ENCODE measurements around the gene XYLB. TPM values are rescaled to one million over a fixed set of nuclear protein-coding genes. Genes with fewer than 3 reads are reported as not detected.

Gene XYLB
- total RNA-seq, 1 experiment from 2014 or later = 11.2 TPM

DNA sequence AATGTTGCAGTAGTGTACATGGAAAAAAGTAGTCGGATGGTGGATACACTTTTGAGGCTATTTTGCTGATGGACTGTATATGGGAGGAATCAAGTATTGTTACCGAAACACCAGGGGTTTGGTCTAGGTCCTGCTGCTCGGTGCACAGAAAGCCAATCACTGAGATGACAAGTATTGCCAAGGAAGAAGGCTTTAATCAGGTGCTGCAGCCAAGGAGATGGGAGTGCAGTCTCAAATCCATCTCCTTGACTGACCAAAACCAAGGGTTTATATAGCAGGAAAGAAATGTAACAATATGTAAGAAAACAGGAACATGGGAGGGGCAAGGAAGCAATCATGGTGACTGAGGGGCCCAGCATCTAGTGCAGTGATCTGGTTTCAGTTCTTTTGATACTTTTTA, 104.3 kb downstream of the XYLB start:
- no peaks in the 10 kb centered on the region for H3F3A ChIP-seq (ENCODE audit: low read length, unreplicated experiment)
- no peak overlapping the region for H3K27ac ChIP-seq (ENCODE audit: low read length)
- peaks cover 2% of the 10 kb centered on the region; the same call in 1 of the 2 replicates for H3K79me2 ChIP-seq (ENCODE audit: low read length)
- intact Hi-C loops (cut with micrococcal nuclease) = loop anchor here (10.0 kb wide), 2 partner anchors 316 to 446 kb away; partner anchors contain the start of genes ACAA1 and MYD88
- DNase-seq = no peak
- H2AFZ ChIP-seq (ENCODE audit: low read length) = no peak overlapping the region
- TF ChIP-seq EZH2phosphoT487 (IDR thresholded peaks at IDR 0.05; ENCODE audit: borderline replicate concordance, low read length) = no peak
- H3K9ac ChIP-seq (ENCODE audit: low read length) = no peak overlapping the region
- H3K9me3 ChIP-seq (ENCODE audit: low read length) = no peaks in the 10 kb centered on the region; the same call in 1 of the 2 replicates
- H3K4me2 ChIP-seq (ENCODE audit: low read length) = no peak overlapping the region
- H3K4me3 ChIP-seq (ENCODE audit: low read length) = no peak overlapping the region
- H3K4me1 ChIP-seq (ENCODE audit: insufficient read depth, low read length) = peaks cover 14% of the 10 kb centered on the region; the same call in 1 of the 2 replicates
- CTCF ChIA-PET = no interaction called here
- H3K36me3 ChIP-seq (ENCODE audit: low read depth, low read length) = no peaks in the 10 kb centered on the region
- H3K9me2 ChIP-seq (replicated peaks; ENCODE audit: low read length) = no peaks in the 10 kb centered on the region
- POLR2A ChIA-PET (ENCODE audit: unreplicated experiment) = interaction anchor here (0.5 to 0.6 kb wide), 2 partner anchors 808 to 1458 kb away, joined by 3 to 5 read pairs; partner anchors contain the start of gene EPM2AIP1
- no peaks in the 10 kb centered on the region for H4K20me1 ChIP-seq (ENCODE audit: low read length)
- BruUV-seq (replicated peaks) = no TSS peak
- H3K27me3 ChIP-seq (ENCODE audit: low read length) = no peaks in the 10 kb centered on the region
- no peak for ATAC-seq

DNA sequence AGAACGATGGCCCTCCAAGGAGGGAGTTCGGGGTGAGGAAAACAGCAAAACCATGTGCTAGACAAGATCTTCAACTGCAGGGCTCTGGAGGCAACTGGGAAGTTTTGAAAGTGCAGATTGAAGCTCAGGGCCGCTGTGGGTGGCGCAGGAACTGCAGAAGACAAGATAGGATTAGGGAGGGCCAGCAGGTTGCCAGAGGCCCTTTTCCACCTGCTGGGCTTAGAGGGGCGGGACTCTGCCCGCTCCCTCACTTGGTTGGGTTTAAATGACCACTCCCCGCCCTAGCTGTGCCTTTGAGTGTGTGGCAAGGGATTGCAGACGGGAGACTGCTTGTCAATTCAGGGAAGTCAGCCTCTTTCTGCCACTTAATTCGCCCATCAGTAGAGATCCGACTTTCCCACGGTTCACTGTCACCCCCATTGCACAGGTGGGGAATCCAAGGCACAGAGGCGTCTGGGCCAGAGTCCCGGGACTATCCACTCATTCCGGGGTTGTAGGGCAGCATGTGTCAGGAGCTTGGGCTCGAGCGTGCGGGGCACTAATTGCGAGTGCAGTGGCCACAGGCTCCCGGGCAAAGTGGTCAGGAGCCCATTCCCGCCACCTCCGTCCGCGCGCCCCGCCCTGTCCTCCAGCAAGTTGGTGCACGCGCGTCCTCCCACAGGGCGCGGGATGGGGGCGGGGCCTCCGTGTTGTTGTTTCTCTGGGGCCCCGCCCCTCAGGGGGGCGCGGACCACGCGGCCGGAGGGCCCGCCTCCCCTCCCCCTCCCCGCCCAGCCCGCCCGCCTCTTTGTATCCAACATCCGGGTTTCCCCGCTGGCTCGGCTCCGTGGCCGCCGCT, 106.7 kb downstream of the XYLB start, which contains the start of gene ACVR2B:
ACVR2B (plus strand) TSS at position 816 of the 838 bp plus-strand sequence. CDS start 433 bp downstream, outside the sequence.
- intact Hi-C loops (cut with micrococcal nuclease) = loop anchor here (10.0 kb wide), 2 partner anchors 318 to 448 kb away; partner anchors contain the start of genes ACAA1 and MYD88
- Histone ChIP-seq H3K79me2 (ENCODE audit: low read length) (peaks cover 22% of the 10 kb centered on the region), H3K4me1 (ENCODE audit: insufficient read depth, low read length) (peaks cover 18% of the 10 kb centered on the region; the same call in 1 of the 2 replicates), H3K27me3 (ENCODE audit: low read length) (no peaks in the 10 kb centered on the region), H3K4me2 (ENCODE audit: low read length) (peak within 1 kb of the TSS; percentile 100), H3F3A (ENCODE audit: low read length, unreplicated experiment) (no peaks in the 10 kb centered on the region), H3K36me3 (ENCODE audit: low read depth, low read length) (no peaks in the 10 kb centered on the region), H3K4me3 (ENCODE audit: low read length) (peak within 1 kb of the TSS; percentile 82), H3K27ac (ENCODE audit: low read length) (no peak within 1 kb of the TSS), H4K20me1 (ENCODE audit: low read length) (no peaks in the 10 kb centered on the region), H3K9me2 (replicated peaks; ENCODE audit: low read length) (no peaks in the 10 kb centered on the region), H3K9me3 (ENCODE audit: low read length) (no peaks in the 10 kb centered on the region; the same call in 1 of the 2 replicates), H2AFZ (ENCODE audit: low read length) (peak within 1 kb of the TSS; percentile 92), H3K9ac (ENCODE audit: low read length) (peak within 1 kb of the TSS; percentile 81)
- peak; percentile 42 for ATAC-seq
- TF ChIP-seq, protein P1, sequence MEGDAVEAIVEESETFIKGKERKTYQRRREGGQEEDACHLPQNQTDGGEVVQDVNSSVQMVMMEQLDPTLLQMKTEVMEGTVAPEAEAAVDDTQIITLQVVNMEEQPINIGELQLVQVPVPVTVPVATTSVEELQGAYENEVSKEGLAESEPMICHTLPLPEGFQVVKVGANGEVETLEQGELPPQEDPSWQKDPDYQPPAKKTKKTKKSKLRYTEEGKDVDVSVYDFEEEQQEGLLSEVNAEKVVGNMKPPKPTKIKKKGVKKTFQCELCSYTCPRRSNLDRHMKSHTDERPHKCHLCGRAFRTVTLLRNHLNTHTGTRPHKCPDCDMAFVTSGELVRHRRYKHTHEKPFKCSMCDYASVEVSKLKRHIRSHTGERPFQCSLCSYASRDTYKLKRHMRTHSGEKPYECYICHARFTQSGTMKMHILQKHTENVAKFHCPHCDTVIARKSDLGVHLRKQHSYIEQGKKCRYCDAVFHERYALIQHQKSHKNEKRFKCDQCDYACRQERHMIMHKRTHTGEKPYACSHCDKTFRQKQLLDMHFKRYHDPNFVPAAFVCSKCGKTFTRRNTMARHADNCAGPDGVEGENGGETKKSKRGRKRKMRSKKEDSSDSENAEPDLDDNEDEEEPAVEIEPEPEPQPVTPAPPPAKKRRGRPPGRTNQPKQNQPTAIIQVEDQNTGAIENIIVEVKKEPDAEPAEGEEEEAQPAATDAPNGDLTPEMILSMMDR (conservative IDR thresholded peaks at IDR 0.05; ENCODE audit: low read depth, low read length) = no peak
- TF ChIP-seq EZH2 (IDR thresholded peaks at IDR 0.05; ENCODE audit: low read length, unreplicated experiment) (no peak), EZH2phosphoT487 (IDR thresholded peaks at IDR 0.05; ENCODE audit: borderline replicate concordance, low read length) (no peak)
- ChIA-PET CTCF (interaction anchor here (0.6 to 1.0 kb wide), 2 partner anchors 107 to 119 kb away, joined by 3 read pairs; partner anchors contain the start of gene XYLB), POLR2A (ENCODE audit: unreplicated experiment) (no interaction called here)
- TSS peak; percentile 20 for BruUV-seq (replicated peaks)
- DNase-seq = peak; percentile 82

DNA sequence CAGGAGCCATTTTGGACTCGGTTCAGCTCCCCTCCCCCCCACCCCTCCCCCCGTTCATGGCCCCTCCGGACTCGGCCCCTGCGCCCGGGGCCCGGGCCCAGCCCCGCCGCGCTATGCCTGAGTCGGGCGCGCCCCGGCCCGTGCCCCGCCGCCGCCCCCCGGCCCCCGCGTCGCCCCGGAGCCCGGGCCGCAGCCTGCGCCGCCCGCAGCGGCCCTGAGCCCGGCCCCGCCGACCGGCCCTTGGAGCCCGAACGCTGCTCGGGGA, 107.3 kb downstream of the XYLB start:
- Histone ChIP-seq H3K36me3 (ENCODE audit: low read depth, low read length) (no peaks in the 10 kb centered on the region), H3F3A (ENCODE audit: low read length, unreplicated experiment) (no peaks in the 10 kb centered on the region), H3K9me2 (replicated peaks; ENCODE audit: low read length) (no peaks in the 10 kb centered on the region), H3K9ac (ENCODE audit: low read length) (peak overlapping the region; percentile 81; the same call in 1 of the 2 replicates), H3K4me1 (ENCODE audit: insufficient read depth, low read length) (peaks cover 21% of the 10 kb centered on the region; the same call in 1 of the 2 replicates), H3K4me2 (ENCODE audit: low read length) (peak overlapping the region; percentile 100), H3K4me3 (ENCODE audit: low read length) (peak overlapping the region; percentile 82; the same call in 1 of the 2 replicates), H3K9me3 (ENCODE audit: low read length) (no peaks in the 10 kb centered on the region; the same call in 1 of the 2 replicates), H3K79me2 (ENCODE audit: low read length) (peaks cover 25% of the 10 kb centered on the region), H3K27me3 (ENCODE audit: low read length) (no peaks in the 10 kb centered on the region), H2AFZ (ENCODE audit: low read length) (peak overlapping the region; percentile 92; the same call in 1 of the 2 replicates), H4K20me1 (ENCODE audit: low read length) (no peaks in the 10 kb centered on the region), H3K27ac (ENCODE audit: low read length) (no peak overlapping the region)
- POLR2A ChIA-PET (ENCODE audit: unreplicated experiment) = no interaction called here
- no peak for TF ChIP-seq EZH2 (IDR thresholded peaks at IDR 0.05; ENCODE audit: low read length, unreplicated experiment)
- TF ChIP-seq EZH2phosphoT487 (IDR thresholded peaks at IDR 0.05; ENCODE audit: borderline replicate concordance, low read length) = no peak
- TF ChIP-seq, protein P1 (conservative IDR thresholded peaks at IDR 0.05; ENCODE audit: low read depth, low read length) = no peak
- no TSS peak for BruUV-seq (replicated peaks)
- intact Hi-C loops (cut with micrococcal nuclease) = loop anchor here (10.0 kb wide), 2 partner anchors 319 to 449 kb away; partner anchors contain the start of genes ACAA1 and MYD88
- ATAC-seq = no peak
- CTCF ChIA-PET = interaction anchor here (0.6 kb wide), 1 partner anchor 119 kb away, joined by 3 read pairs; no protein-coding TSS in a partner anchor
- DNase-seq = no peak

Data from PC-3 (cell line).